ENCODE measurements around the gene LYAR.

Gene LYAR

GRCh38 chr4:4302416-4302815 is 12.5 kb upstream of the LYAR start:
- in situ Hi-C loops (cut with HindIII; ENCODE audit: low pct_unique_long_range_greater_than_20kb, low sequenced_read_pairs), result no loop called here
- DNase-seq (ENCODE audit: low read depth in 1 of 2, low spot score in 1 of 2), result no peak
- no peak for TF ChIP-seq JUND (IDR thresholded peaks at IDR 0.05; ENCODE audit: low read depth)

GRCh38 chr4:4302001-4302400 is 12.0 kb upstream of the LYAR start:
- no peak for TF ChIP-seq JUND (IDR thresholded peaks at IDR 0.05; ENCODE audit: low read depth)
- in situ Hi-C loops (cut with HindIII; ENCODE audit: low pct_unique_long_range_greater_than_20kb, low sequenced_read_pairs), result no loop called here
- no peak for DNase-seq (ENCODE audit: low read depth in 1 of 2, low spot score in 1 of 2)

GRCh38 chr4:4299006-4299405 is 9.1 kb upstream of the LYAR start:
- in situ Hi-C loops (cut with HindIII; ENCODE audit: low pct_unique_long_range_greater_than_20kb, low sequenced_read_pairs), result no loop called here
- DNase-seq (ENCODE audit: low read depth in 1 of 2, low spot score in 1 of 2), result no peak
- no peak for TF ChIP-seq JUND (IDR thresholded peaks at IDR 0.05; ENCODE audit: low read depth)

GRCh38 chr4:4296283-4296846 is 6.4 kb upstream of the LYAR start:
- TF ChIP-seq JUND (IDR thresholded peaks at IDR 0.05; ENCODE audit: low read depth), result no peak
- no peak for DNase-seq (ENCODE audit: low read depth in 1 of 2, low spot score in 1 of 2)
- in situ Hi-C loops (cut with HindIII; ENCODE audit: low pct_unique_long_range_greater_than_20kb, low sequenced_read_pairs), result no loop called here

GRCh38 chr4:4293279-4293678 is 3.3 kb upstream of the LYAR start:
- in situ Hi-C loops (cut with HindIII; ENCODE audit: low pct_unique_long_range_greater_than_20kb, low sequenced_read_pairs), result no loop called here
- no peak for DNase-seq (ENCODE audit: low read depth in 1 of 2, low spot score in 1 of 2)
- TF ChIP-seq JUND (IDR thresholded peaks at IDR 0.05; ENCODE audit: low read depth), result no peak

- TF ChIP-seq JUND (IDR thresholded peaks at IDR 0.05; ENCODE audit: low read depth), result no peak
- DNase-seq (ENCODE audit: low read depth in 1 of 2, low spot score in 1 of 2), result no peak
Measured at GRCh38 chr4:4289597-4289940, 385 bp downstream of the LYAR start.

GRCh38 chr4:4289055-4289454 is 899 bp downstream of the LYAR start:
- DNase-seq (ENCODE audit: low read depth in 1 of 2, low spot score in 1 of 2), result no peak
- in situ Hi-C loops (cut with HindIII; ENCODE audit: low pct_unique_long_range_greater_than_20kb, low sequenced_read_pairs), result no loop called here
- no peak for TF ChIP-seq JUND (IDR thresholded peaks at IDR 0.05; ENCODE audit: low read depth)

More at GRCh38 chr4:4289597-4289940, 385 bp downstream of the LYAR start:
- in situ Hi-C loops (cut with HindIII; ENCODE audit: low pct_unique_long_range_greater_than_20kb, low sequenced_read_pairs), result no loop called here

GRCh38 chr4:4288098-4288497 is 1.9 kb downstream of the LYAR start:
- in situ Hi-C loops (cut with HindIII; ENCODE audit: low pct_unique_long_range_greater_than_20kb, low sequenced_read_pairs), result no loop called here
- no peak for TF ChIP-seq JUND (IDR thresholded peaks at IDR 0.05; ENCODE audit: low read depth)
- DNase-seq (ENCODE audit: low read depth in 1 of 2, low spot score in 1 of 2), result no peak

GRCh38 chr4:4284827-4285618 is 4.9 kb downstream of the LYAR start:
- TF ChIP-seq JUND (IDR thresholded peaks at IDR 0.05; ENCODE audit: low read depth), result no peak
- in situ Hi-C loops (cut with HindIII; ENCODE audit: low pct_unique_long_range_greater_than_20kb, low sequenced_read_pairs), result no loop called here
- no peak for DNase-seq (ENCODE audit: low read depth in 1 of 2, low spot score in 1 of 2)

GRCh38 chr4:4281787-4282186 is 8.2 kb downstream of the LYAR start:
- no peak for TF ChIP-seq JUND (IDR thresholded peaks at IDR 0.05; ENCODE audit: low read depth)
- no peak for DNase-seq (ENCODE audit: low read depth in 1 of 2, low spot score in 1 of 2)
- in situ Hi-C loops (cut with HindIII; ENCODE audit: low pct_unique_long_range_greater_than_20kb, low sequenced_read_pairs), result no loop called here

GRCh38 chr4:4277531-4277930 is 12.4 kb downstream of the LYAR start:
- in situ Hi-C loops (cut with HindIII; ENCODE audit: low pct_unique_long_range_greater_than_20kb, low sequenced_read_pairs), result no loop called here
- TF ChIP-seq JUND (IDR thresholded peaks at IDR 0.05; ENCODE audit: low read depth), result no peak
- DNase-seq (ENCODE audit: low read depth in 1 of 2, low spot score in 1 of 2), result no peak

GRCh38 chr4:4274226-4274625 is 15.7 kb downstream of the LYAR start:
- no peak for DNase-seq (ENCODE audit: low read depth in 1 of 2, low spot score in 1 of 2)
- no peak for TF ChIP-seq JUND (IDR thresholded peaks at IDR 0.05; ENCODE audit: low read depth)
- in situ Hi-C loops (cut with HindIII; ENCODE audit: low pct_unique_long_range_greater_than_20kb, low sequenced_read_pairs), result no loop called here

GRCh38 chr4:4271912-4272311 is 18.0 kb downstream of the LYAR start:
- in situ Hi-C loops (cut with HindIII; ENCODE audit: low pct_unique_long_range_greater_than_20kb, low sequenced_read_pairs), result no loop called here
- TF ChIP-seq JUND (IDR thresholded peaks at IDR 0.05; ENCODE audit: low read depth), result no peak
- no peak for DNase-seq (ENCODE audit: low read depth in 1 of 2, low spot score in 1 of 2)

GRCh38 chr4:4270529-4270928 is 19.4 kb downstream of the LYAR start:
- in situ Hi-C loops (cut with HindIII; ENCODE audit: low pct_unique_long_range_greater_than_20kb, low sequenced_read_pairs), result no loop called here
- DNase-seq (ENCODE audit: low read depth in 1 of 2, low spot score in 1 of 2), result no peak
- no peak for TF ChIP-seq JUND (IDR thresholded peaks at IDR 0.05; ENCODE audit: low read depth)
